ENCODE data around the gene KCNH2.

KCNH2 gene

GRCh38 chr7:150904011-150904909 lies 73.9 kb downstream of the KCNH2 start:
- DNase-seq (ENCODE audit: low read depth) = no peak

- DNase-seq (ENCODE audit: low read depth) = peak; percentile 11
These were observed 74.5 kb downstream of the KCNH2 start for GRCh38 chr7:150903606-150904005.

GRCh38 chr7:150902078-150903033 lies 75.8 kb downstream of the KCNH2 start:
- DNase-seq (ENCODE audit: low read depth) = no peak

- no peak for DNase-seq (ENCODE audit: low read depth)
These were observed 76.7 kb downstream of the KCNH2 start for GRCh38 chr7:150901160-150902035.

- DNase-seq (ENCODE audit: low read depth) = no peak
These were observed 77.4 kb downstream of the KCNH2 start for GRCh38 chr7:150900675-150901074.

GRCh38 chr7:150898475-150899011 lies 79.6 kb downstream of the KCNH2 start:
- DNase-seq (ENCODE audit: low read depth) = no peak

- DNase-seq (ENCODE audit: low read depth) = no peak
These were observed 80.3 kb downstream of the KCNH2 start for GRCh38 chr7:150897502-150898474.

- DNase-seq (ENCODE audit: low read depth) = no peak
These were observed 81.4 kb downstream of the KCNH2 start for GRCh38 chr7:150896562-150897209.

GRCh38 chr7:150895809-150896208 lies 82.3 kb downstream of the KCNH2 start:
- no peak for DNase-seq (ENCODE audit: low read depth)
